ENCODE measurements around the gene GP5. TPM values are rescaled to one million over a fixed set of nuclear protein-coding genes. Genes with fewer than 3 reads are reported as not detected.

The GP5 gene
- total RNA-seq, 1 donor from 2014 or later, result 0.11 TPM

GRCh38 chr3:194392576-194392975 lies 6.5 kb downstream of the GP5 start:
- Mint-ChIP-seq H3K36me3 (peaks cover 4% of the 10 kb centered on the region), H3K27me3 (ENCODE audit: low read depth) (peaks cover 11% of the 10 kb centered on the region), H3K9me3 (peaks cover 19% of the 10 kb centered on the region), H3K4me3 (no peak overlapping the region), H3K27ac (no peak overlapping the region), H3K4me1 (peaks cover 22% of the 10 kb centered on the region)
- no peak for DNase-seq (ENCODE audit: low spot score in 2 of 2, unreplicated experiment in 2 of 2)
- no peak for TF ChIP-seq CTCF (IDR thresholded peaks at IDR 0.05; ENCODE audit: unreplicated experiment)

GRCh38 chr3:194390835-194391234 lies 8.2 kb downstream of the GP5 start:
- no peak overlapping the region for H3K4me3 Mint-ChIP-seq
- TF ChIP-seq CTCF (IDR thresholded peaks at IDR 0.05; ENCODE audit: unreplicated experiment), result no peak
- H3K4me1 Mint-ChIP-seq, result peaks cover 15% of the 10 kb centered on the region
- H3K36me3 Mint-ChIP-seq, result peaks cover 4% of the 10 kb centered on the region
- H3K27ac Mint-ChIP-seq, result no peak overlapping the region
- DNase-seq (ENCODE audit: low spot score in 2 of 2, unreplicated experiment in 2 of 2), result no peak
- H3K27me3 Mint-ChIP-seq (ENCODE audit: low read depth), result peaks cover 11% of the 10 kb centered on the region
- peaks cover 19% of the 10 kb centered on the region for H3K9me3 Mint-ChIP-seq

DNA sequence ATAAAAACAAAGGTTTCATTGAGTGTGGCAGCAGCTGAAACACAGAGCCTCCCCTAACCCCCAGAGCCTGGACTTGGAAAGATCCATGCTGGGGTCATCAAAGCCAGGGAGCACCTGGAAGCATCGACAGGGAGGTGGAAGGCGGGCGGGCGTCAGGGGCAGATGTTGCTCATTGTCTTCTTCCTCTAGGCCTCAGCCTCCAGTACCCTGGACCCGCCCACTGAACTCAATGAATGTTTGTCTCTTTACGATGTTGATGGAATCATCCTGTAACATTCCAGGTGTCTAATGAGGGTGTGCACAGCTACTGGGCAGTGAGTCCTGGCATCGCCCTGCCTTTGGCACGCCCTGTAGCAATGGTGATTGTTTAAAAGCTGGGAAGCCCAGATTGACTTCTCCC lies 9.8 kb downstream of the GP5 start:
- H3K36me3 Mint-ChIP-seq, result peaks cover 4% of the 10 kb centered on the region
- no peak for TF ChIP-seq CTCF (IDR thresholded peaks at IDR 0.05; ENCODE audit: unreplicated experiment)
- H3K27ac Mint-ChIP-seq, result no peak overlapping the region
- no peak overlapping the region for H3K4me3 Mint-ChIP-seq
- peaks cover 11% of the 10 kb centered on the region for H3K27me3 Mint-ChIP-seq (ENCODE audit: low read depth)
- H3K4me1 Mint-ChIP-seq, result no peaks in the 10 kb centered on the region
- DNase-seq (ENCODE audit: low spot score in 2 of 2, unreplicated experiment in 2 of 2), result no peak
- peaks cover 19% of the 10 kb centered on the region for H3K9me3 Mint-ChIP-seq

DNA sequence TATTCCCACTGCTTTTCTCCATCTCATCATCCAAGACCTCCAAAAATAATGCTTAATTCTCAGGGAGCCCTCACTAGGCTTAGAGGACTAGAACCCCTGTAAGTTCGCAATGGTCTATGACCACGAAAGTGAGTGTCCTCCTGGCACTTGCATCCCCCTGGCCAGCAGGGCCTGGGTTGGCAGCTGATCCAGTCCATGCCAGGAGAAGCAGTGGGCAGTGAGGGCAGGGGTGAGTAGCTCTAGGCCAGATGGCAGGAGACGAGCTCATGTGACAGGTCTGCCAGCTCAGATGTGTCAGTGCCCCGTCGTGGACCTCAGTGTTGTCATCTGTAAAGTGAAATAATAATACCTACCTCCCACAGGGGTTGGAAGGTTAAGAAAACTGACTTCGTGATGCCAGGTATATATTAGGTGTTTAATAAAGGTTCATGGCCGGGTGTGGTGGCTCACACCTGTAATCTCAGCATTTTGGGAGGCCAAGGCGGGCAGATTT lies 11.1 kb downstream of the GP5 start:
- Mint-ChIP-seq H3K36me3 (peaks cover 4% of the 10 kb centered on the region), H3K27me3 (ENCODE audit: low read depth) (peaks cover 11% of the 10 kb centered on the region), H3K9me3 (peaks cover 19% of the 10 kb centered on the region), H3K27ac (no peak overlapping the region), H3K4me3 (no peak overlapping the region), H3K4me1 (no peaks in the 10 kb centered on the region)
- no peak for DNase-seq (ENCODE audit: low spot score in 2 of 2, unreplicated experiment in 2 of 2)
- TF ChIP-seq CTCF (IDR thresholded peaks at IDR 0.05; ENCODE audit: unreplicated experiment), result no peak

DNA sequence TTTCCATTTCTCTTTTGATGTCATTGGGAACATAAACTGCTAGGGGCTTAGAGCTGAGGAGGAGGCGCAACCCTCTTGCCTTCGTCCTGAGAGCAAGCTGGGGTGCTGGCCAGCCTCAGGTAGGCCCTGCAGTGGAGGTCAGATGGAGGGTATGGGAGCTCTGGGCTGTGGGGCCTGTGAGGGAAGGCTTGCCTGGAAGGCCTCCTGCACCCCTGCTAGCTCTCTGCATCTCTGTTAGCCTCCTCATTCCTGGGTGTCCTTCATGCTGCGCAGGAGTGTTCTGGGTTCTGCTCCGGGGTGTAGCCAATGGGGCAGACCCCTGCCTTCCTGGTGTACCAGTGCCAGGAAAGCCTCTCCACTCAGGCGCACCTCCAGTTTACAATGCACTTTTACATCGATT lies 11.8 kb downstream of the GP5 start:
- H3K36me3 Mint-ChIP-seq, result peaks cover 4% of the 10 kb centered on the region
- DNase-seq (ENCODE audit: low spot score in 2 of 2, unreplicated experiment in 2 of 2), result no peak
- H3K4me3 Mint-ChIP-seq, result no peak overlapping the region
- TF ChIP-seq CTCF (IDR thresholded peaks at IDR 0.05; ENCODE audit: unreplicated experiment), result no peak
- H3K4me1 Mint-ChIP-seq, result no peaks in the 10 kb centered on the region
- H3K9me3 Mint-ChIP-seq, result peaks cover 19% of the 10 kb centered on the region
- no peak overlapping the region for H3K27ac Mint-ChIP-seq
- H3K27me3 Mint-ChIP-seq (ENCODE audit: low read depth), result peaks cover 11% of the 10 kb centered on the region

- H3K36me3 Mint-ChIP-seq, result peaks cover 4% of the 10 kb centered on the region
- no peak overlapping the region for H3K27ac Mint-ChIP-seq
- no peaks in the 10 kb centered on the region for H3K4me1 Mint-ChIP-seq
- TF ChIP-seq CTCF (IDR thresholded peaks at IDR 0.05; ENCODE audit: unreplicated experiment), result no peak
- H3K4me3 Mint-ChIP-seq, result no peak overlapping the region
- DNase-seq (ENCODE audit: low spot score in 2 of 2, unreplicated experiment in 2 of 2), result no peak
- peaks cover 19% of the 10 kb centered on the region for H3K9me3 Mint-ChIP-seq
- peaks cover 11% of the 10 kb centered on the region for H3K27me3 Mint-ChIP-seq (ENCODE audit: low read depth)
These were observed 12.4 kb downstream of the GP5 start for GRCh38 chr3:194386648-194387047.

Data from mesothelial cell of epicardium (in vitro differentiated cells).